Stimulated activated CD4-positive, alpha-beta T cell treated with anti-CD3 and anti-CD28 coated beads, Interleukin-4, amount 100 ng/mL, for 24 hours (primary cell): ENCODE results near the gene NFIL3.
A peak's percentile ranks its signal among the peaks of the same experiment; 100 is the strongest.
"Not testable (repeated sequence)": the region's sequence is repeated elsewhere in the genome, so short reads cannot be mapped to it uniquely, and the experiment has no call there.

Experiments
- DNase-seq: peaks from one replicate; pipeline ENCODE4 v3.0.0-alpha.2; 2020

NFIL3 gene, protein sequence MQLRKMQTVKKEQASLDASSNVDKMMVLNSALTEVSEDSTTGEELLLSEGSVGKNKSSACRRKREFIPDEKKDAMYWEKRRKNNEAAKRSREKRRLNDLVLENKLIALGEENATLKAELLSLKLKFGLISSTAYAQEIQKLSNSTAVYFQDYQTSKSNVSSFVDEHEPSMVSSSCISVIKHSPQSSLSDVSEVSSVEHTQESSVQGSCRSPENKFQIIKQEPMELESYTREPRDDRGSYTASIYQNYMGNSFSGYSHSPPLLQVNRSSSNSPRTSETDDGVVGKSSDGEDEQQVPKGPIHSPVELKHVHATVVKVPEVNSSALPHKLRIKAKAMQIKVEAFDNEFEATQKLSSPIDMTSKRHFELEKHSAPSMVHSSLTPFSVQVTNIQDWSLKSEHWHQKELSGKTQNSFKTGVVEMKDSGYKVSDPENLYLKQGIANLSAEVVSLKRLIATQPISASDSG

DNA sequence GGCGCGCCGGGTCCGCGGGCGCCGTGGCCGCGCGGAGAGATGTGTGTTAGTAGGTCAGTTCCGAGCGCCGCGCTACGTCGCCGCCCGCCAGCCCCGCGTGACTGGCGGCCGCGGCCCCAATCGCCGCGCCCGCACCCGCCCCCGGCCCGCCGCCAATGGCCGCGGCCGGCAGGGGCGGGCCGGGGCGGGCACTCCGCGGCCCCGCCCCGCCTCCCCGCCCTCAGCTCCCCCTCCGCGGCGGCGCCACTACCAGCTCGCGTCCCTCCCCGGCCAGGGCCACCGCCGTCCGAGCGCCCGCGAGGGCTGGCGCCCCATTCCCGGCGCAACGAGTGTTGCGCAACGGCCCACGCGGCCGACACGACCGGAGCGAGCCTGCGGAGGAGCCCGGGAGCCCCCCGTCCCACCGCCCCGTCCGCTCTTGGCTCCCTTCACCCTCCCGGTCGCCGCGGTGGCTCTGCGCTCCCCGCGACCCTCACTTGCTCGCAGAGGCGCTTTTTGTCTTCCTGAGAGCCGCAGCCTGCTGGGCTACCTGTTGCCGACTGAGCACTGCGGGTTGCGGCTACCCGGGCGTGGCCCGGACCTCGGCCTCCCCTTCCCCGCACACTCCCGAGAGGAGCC is at the start of gene NFIL3:
TSS of gene NFIL3 (minus strand) at position 48 of the 618 bp plus-strand sequence. CDS start 13,098 bp downstream, outside the sequence.
- peak; percentile 64 for DNase-seq

DNA sequence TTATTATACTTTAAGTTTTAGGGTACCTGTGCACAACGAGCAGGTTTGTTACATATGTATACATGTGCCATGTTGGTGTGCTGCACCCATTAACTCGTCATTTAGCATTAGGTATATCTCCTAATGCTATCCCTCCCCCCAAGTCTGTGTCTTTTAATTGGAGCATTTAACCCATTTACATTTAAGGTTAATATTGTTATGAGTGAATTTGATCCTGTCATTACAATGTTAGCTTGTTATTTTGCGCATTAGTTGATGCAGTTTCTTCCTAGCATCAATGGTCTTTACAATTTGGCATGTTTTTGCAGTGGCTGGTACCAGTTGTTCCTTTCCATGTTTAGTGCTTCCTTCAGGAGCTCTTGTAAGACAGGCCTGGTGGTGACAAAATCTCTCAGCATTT is 47.9 kb upstream of the NFIL3 start:
- not testable (repeated sequence) for DNase-seq

DNA sequence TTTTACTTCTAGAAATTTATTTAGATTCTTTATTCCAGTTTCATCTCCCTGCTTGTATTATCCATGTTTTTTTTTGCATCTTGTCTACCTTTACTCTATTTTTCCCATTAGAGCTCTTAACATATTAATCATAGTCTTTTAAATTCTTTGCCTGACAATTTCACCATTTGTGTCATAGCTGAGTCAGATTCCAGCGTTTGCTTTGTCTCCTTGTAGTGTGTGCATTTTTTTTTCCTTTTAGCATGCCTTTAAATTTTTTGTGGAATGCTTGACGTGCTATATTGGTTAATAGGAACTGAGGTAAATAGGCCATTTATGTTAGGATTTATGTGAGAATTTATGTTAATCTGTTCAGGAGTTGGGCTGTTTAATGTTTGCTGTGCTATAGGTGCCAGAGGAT is 41.8 kb upstream of the NFIL3 start:
- DNase-seq: no peak

DNA sequence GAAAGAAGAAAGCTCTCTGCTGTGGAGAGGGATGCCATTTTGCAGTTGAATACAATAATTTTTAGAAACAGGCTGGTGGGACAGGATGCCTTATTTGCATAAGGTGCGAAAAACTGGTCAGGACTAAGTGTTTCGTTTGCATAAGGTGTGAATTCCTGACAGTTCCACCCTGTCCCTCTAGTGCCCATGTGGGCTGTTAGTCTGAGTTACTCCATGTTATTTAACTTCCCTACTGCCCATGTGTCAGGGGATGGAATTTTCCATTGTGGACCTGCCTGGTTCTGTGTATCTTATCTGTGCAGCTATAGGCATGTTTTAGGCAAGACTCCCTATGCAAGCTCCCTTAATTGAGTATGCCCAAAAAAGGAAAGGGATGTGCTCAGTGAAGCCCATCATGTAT is 35.3 kb upstream of the NFIL3 start:
- DNase-seq: no peak

DNA sequence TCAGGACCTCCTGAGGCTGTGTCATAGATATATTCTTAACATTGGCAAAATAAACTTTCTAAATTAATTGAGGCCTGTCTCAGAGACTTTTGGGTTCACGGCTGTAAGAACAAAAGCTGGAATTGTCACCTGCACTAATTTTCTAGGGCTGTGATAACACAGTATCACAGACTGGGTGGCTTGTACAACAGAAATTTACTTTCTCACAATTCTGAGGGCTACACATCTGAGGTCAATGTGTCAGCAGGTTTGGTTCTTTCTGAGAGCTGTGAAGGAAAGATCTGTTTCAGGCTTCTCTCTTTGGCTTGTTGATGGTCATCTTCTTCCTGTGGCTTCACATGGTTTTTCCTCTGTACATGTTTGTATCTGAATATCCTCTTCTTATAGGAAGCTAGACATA is 29.2 kb upstream of the NFIL3 start:
- no peak for DNase-seq

DNA sequence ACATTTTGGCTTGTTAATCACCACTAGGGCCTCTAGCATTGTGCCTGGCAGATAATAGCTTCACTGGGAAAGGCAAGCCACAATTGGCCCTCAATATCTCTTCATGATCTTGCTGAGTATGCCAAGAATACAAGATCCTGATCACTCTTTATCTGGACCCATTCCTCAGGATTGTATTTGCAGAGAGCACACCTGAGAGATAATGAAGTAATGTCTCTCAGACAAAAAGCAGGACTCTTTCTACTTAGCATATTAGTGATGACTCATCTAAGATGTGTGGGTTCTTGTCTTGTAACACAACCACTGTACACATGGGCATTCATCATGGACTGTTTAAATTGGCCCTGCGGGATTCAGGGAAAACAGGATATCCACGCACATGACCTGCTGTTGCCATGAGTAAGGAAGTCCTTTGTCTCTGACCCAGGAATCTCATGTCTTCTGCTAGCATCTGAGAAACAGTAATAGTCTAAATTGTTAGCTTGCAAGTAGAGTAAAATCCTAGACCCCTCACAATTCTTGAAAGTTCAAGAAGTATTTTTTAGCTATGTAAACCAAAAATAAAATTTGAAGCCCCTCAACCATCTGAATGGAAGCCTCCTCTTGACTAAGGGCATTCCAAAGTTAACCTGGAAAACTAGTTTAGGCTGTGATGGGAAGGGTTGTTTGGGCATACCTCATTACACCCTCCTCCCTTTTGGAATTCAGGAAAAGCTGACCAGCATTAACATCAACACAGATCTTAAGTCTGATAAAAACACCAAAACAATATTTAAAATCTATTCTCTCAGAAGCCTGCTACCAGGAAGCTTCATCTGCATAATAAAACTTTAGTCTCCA is 28.0 kb upstream of the NFIL3 start:
- no peak for DNase-seq

DNA sequence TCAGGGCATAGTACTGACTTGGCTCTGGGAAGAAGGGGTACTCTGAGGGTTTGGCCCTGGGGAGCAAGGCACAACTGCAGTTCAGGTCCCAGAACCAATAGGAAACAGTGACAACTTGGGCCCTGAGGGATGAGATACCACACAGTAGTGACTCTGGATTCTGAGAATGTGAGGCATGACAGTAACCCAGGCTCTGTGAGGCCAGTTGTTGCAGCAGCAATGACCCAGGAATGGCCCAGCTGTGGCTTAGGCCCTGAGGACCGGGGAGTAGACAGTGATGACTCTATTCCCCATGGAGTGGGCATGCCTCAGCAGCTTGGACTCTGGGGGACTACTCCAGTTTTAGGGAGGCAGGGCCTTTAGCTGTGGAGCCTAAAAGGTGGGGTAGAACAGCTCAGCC is 21.5 kb upstream of the NFIL3 start:
- no peak for DNase-seq

DNA sequence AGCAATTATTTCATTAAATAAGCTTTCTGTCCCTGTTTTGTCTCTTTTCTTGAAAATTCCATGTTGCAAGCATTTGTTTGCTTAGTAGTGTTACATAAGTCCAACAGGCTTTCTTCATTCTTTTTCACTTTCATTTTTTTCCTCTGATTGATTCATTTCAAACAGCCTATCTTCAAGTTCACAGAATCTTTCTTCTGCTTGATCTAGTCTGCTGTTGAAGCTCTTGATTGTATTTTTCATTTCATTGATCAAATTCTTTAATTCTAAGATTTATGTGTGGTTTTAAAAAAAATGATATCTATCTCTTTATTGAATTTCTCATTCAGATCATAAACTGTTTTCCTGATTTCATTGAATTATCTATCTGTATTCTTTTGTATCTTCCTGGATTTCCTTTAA is 20.4 kb upstream of the NFIL3 start:
- no peak for DNase-seq

DNA sequence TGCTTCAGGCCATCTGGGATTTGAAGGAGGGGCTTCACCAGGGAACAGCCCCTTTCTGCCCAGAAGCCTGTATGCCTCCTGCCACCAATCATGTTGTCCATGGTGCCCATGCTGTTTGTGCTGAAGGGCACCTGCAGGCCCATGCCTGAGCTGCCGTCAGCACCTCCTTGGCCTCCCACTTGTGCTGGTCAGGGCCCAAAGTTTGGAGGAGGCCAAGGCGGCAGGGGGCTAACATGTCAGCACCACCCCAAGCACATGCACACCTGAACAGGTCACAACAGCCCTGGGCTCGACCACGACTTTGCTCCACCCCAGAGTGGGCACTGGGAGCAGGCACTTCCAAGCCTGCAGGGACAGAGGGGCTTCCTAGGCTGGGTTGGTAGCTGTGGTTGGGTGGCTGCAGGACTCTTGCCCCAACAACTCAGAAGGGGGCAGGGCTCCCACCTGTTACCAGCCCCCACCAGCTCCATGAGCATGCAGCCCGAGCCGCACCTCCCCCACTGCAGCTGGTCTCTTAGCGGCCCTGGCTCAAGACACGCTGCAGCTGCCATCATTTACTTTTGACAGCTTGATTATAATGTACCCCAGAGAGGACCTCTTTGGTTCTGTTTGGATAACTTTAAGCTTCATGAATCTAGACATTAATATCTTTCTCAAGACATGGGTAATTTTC is 19.8 kb upstream of the NFIL3 start:
- DNase-seq: no peak

DNA sequence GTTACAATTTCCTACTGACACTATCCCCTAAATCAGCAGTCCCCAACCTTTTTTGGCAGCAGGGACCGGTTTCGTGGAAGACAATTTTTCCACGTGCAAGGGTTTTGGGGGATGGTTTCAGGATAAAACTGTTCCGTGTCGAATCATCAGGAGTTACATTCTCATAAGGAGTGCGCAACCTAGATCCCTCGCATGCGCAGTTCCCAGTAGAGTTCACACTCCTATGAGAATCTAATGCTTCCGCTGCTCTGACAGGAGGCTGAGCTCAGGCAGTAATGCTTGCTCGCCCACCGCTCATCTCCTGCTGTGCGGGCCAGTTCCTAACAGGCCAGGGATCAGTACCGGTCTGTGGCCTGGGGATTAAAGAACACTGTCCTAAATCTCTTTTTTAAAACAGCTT is 13.2 kb upstream of the NFIL3 start:
- DNase-seq: no peak

DNA sequence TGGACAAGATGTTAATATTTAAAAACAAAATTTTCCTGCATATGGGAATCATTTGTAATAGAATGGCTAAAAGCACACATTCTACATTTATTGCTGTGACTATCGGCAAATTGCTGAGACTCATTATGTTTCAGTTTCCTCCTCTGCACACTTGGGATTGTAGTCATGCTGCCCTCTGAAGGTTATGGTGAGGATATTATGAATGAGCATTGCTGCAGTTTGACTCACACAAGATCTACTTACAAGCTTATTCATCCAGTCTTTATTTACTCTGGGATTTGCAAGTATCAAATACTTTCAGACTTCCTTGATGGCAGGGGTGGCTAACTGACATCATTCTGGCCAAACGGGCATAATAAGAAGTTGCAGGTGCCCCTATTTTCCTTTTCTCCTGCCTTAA is 9.5 kb upstream of the NFIL3 start:
- DNase-seq: no peak

DNA sequence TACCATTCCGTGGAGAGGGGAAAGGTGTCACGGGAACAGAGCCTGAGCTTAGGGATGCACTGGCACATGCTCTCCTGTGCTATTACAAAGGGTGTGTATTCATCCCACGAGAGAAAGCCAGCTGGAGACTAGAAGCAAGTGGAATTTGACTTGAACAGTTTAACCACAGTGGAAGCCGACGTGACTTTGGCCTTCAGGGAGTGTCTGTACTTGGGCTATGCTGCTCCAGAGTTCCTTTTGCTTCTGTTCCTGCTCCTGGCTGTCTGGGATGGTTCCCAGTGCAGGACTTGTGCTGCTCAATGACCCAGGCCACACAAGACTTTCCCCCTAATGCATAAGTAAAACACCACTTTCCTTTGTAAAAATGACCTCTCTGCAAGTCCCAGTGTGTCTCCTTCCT is 7.9 kb upstream of the NFIL3 start:
- no peak for DNase-seq

DNA sequence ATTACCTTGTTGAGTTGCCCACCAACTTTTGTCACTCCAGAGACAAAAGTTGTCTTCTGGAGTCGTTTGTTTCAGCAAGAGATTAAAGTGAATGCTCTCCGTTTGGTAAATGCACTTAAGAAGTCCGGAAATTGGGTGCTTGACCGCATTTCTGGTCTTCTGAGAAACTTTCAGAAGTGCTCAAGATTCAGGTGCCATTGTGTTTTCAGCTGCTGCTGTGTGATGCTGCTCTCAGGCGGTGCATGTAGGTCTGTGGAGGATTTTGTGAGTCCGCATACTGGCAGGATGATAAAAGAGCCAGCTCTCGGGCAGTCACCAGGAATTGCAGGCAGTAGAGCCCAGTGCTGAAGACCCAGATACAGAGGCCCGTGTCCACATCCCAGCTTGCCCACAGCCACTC is 5.9 kb upstream of the NFIL3 start:
- no peak for DNase-seq

DNA sequence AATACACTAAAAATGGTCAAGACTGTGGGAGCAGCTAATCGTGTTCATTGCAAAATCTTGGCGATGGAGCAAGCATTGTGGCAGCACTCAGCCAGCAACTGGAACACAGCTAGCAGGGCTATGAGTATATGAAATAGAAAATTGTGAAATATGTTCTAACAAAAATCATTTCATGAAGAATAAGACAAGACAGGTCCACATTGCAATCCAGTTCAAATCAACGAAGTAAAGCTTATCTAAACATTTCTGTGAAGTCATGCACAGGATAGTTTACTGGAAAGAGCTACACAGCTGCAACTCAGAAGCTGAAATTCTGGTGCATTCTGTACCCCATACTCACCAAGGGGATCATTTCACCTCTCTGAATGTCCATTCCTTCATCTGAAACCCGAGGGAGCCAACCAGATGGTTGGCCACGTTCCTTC is 5.3 kb upstream of the NFIL3 start:
- no peak for DNase-seq

DNA sequence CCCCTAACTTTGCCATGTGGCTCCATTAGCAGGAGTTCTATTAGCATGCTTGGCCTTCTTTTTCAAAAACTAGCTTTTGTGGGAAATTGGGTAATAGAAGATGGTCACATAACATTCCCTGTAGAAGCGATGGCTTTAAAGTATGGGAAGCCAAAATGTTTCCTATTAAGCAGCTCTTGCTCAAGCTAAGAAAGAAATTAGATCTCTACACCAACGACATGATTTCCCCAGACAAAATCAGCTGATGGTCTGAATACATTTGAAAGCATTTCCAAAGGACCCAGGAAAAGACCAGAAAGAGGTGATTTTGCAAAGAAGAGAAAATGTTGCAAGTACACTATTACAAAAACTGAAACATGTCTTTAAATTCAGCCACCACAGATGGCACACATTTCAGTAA is 4.8 kb upstream of the NFIL3 start:
- no peak for DNase-seq

DNA sequence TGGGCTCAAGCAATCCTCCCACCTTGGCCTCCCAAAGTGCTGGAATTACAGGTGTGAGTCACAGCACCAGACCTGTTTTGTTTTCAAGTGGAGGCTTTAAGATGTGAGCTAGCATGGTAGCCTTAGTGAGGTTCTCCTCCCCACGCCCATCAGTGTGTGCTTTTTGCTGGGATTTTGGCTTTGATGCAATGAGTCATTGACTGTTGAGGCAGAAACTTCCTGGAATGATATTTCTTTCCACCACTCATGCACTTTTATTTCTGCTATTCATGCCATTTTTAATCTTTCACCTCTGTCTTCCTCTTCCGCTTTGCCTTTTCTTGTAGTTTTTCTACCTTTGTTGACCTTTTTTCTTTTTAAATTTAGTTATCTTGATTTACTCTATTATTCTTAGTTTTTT is 4.2 kb upstream of the NFIL3 start:
- no peak for DNase-seq

DNA sequence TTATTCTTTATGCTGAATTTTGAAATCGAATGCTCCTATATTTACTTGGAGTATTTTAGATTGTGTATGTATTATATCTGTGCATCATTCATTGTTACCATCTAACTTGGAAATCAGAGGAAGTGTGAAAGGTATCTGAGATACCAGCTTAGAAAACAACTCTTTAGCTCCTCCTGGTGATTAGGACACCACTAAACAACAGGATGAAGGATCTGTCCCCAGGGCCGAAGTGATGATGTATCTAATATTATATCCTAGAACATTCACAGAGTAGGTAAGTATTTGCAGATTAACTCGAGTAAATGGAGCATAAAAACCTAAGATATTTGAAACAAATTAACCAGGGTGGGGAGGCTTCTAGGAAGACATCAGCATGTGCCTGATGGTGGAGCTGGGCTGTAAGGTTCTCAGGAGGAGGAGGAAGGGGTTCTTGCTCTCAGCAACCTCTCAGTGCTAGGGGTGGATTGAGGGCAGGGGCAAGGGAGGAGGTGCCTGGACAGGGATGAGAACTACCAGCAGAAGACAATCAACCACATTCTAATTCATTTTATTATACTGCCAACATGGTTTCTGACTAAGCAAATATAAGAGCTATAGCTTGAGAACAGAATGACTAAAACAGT is 2.6 kb upstream of the NFIL3 start:
- no peak for DNase-seq

DNA sequence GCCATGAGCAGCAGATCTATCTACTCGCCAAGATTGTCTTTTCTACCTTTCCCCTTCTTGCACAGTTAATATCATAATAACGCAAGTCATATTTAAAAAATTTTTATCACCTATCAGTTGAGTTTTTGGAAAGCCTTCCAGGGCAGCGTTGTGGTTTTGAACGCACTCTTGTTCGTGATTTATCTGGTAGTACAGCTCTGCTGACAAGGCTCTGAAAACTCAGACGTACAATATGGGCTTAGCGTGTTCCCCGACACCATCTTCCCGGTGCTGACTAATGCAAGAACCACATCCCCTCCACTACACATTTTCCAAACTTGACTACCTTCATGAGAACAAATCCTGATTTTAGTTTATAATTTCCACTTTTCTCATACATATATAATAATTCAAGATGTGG is 1.6 kb upstream of the NFIL3 start:
- no peak for DNase-seq

DNA sequence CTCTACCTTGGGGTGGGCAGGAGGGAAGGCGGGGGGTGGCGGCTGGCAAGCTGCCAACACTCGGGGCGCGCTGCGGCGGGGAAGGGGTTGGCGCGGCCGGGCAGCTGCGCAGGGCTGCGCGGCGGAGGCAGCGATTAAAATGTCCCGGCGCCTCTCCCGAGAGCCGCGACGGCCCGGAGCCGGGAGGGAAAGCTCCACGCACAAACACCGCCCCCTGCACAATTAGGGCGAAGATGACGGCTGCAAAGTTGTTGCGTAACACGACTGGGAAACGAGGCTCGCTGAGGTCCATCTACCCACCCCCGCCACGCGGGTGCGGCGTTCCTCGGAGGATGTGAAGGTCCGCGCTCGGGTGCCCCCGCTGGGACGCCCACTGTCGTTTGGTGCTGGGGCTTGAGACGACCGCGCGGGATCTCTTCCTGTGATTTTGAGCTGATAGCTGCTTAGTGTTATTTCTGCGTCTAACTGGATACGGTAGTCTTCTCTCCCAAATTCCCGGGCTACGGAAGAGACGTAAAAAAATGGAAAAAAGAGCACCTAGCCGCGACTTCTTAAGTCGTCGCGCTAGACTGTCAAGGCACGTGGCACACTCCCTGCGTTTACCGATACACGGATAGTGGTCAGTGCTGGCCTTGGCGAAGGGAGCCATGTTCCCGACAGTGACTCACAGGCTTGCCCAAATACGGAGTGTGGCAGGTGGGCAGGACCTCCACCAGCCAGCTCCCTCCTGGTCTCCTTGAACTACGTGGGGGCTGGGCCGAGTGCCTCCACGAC is 958 bp upstream of the NFIL3 start:
- DNase-seq: peak; percentile 61

DNA sequence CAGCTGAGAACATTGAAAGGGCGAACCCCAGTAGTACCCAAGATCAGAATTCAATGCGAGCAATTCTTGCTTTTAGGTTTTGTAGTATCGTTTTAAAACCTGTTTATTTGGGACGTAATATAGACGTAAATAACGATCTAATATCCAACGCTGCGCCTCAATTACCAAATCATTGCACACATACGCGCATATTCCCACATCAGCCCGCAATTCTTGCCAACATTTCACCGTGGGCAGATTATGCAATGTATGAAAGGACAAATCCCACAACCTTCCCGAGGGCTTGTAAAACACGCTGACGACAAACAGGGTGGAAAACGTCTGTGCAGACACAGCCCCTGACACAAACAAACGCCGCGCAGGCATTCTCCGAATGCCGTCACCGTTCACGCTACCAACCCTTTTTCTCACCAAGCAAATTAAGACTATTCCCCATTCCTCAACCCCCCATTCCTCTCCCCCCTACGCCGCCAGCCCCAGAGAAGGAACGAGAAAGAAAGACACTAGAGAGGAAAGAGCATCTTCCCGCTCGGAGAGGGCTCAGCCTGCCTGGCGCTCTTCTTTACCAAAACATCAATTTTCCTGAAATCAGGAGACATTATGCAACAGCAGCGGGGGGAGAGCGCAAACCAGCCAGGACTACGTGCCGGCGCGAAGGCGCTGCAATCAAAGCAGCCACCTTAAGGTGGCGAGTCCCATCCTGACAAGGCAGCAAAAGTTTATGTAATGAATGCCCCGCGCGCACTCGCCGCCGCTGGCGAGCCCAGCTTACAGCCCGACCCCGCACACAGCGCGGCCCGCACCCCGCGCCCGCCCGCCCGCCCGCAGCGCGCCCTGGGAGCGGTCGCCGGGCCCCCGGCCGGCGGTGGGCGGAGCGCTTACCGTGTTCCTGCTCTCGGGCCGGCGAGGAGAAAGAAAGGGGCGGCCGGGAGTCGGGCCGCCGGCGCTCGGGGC is 597 bp downstream of the NFIL3 start:
- peak; percentile 58 for DNase-seq
